GM10248 (cell line): Measurements from ENCODE around the gene GDPD3.

Experiments
- CTCF ChIA-PET: fragments of 300-600 bp; sonication (Branson Sonifier 250); formaldehyde crosslinking; extraction: SDS; loops from one replicate; lab custom pipeline; 2021; ENCODE audit warnings: antibody characterized with exemption; lab: Yijun Ruan, JAX
- POLR2A ChIA-PET: fragments of 350-650 bp; sonication (Branson Sonifier 250); formaldehyde crosslinking; extraction: SDS; loops from one replicate; lab custom pipeline; 2020; ENCODE audit warnings: antibody characterized with exemption; lab: Yijun Ruan, JAX
- DNase-seq: peaks from one replicate; pipeline ENCODE4 v3.0.0; 2012; ENCODE audit errors: extremely low spot score
- CTCF ChIP-seq: IDR thresholded peaks from 2 replicates; pipeline ENCODE4 v1.5.1; 2012; ENCODE audit warnings: mild to moderate bottlenecking, low read depth; ENCODE audit errors: extremely low read depth, missing control alignments, control extremely low read depth

The GDPD3 gene

GRCh38 chr16:30147843-30148510 is 34.6 kb upstream of the GDPD3 start:
- DNase-seq, result no peak
- POLR2A ChIA-PET, result interaction anchor here (0.6 kb wide), 1 partner anchor 35 kb away, joined by 3 read pairs; the partner anchor contains the start of gene CORO1A
- CTCF ChIA-PET, result no interaction called here
- TF ChIP-seq CTCF, result no peak

DNA sequence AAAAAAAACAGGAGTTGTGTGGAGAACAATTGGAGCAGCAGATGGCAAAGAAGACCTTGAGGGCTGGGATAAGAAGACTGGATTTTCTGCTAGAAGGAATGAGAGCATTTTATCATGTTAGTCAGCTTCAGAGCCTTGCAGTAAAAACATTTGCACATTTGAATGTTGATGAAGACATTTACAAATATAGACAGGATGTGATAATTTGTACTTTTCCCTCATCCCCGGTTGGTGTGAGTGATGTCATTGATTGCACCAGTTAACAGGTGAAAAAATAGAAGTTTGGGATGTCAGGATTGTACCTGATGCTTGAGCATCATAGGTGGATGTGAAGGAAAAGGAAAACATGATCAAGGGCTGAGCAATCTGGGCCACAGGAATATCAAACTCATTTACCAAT is 32.3 kb upstream of the GDPD3 start:
- ChIA-PET POLR2A (no interaction called here), CTCF (interaction anchor here (1.0 kb wide), 1 partner anchor 8 kb away, joined by 4 read pairs; no protein-coding TSS in a partner anchor)
- no peak for DNase-seq
- no peak for TF ChIP-seq CTCF

DNA sequence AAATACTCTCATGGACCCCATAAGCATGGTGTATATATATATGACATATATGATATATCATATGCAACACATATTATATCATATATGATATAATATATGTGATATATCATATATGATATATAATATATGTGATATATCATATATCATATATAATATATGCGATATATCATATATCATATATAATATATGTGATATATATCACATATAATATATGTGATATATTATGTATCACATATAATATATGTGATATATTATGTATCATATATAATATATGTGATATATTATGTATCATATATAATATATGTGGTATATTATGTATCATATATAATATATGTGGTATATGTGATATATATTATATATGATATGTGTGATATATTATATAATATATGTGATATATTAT is 31.6 kb upstream of the GDPD3 start:
- no peak for DNase-seq
- TF ChIP-seq CTCF, result no peak
- ChIA-PET POLR2A (no interaction called here), CTCF (no interaction called here)

- DNase-seq, result no peak
- TF ChIP-seq CTCF, result no peak
- ChIA-PET CTCF (no interaction called here), POLR2A (no interaction called here)
Observed at GRCh38 chr16:30144017-30144416, 30.7 kb upstream of the GDPD3 start.

- TF ChIP-seq CTCF, result no peak
- CTCF ChIA-PET, result interaction anchor here (0.6 to 1.0 kb wide), 4 partner anchors 9 to 52 kb away, joined by 3 to 5 read pairs (median 4); partner anchors contain the start of gene TBX6
- POLR2A ChIA-PET, result interaction anchor here (0.5 to 0.6 kb wide), 2 partner anchors 37 to 299 kb away, joined by 4 to 5 read pairs; no protein-coding TSS in a partner anchor
- no peak for DNase-seq
Observed at GRCh38 chr16:30143347-30143702, 30.0 kb upstream of the GDPD3 start.

DNA sequence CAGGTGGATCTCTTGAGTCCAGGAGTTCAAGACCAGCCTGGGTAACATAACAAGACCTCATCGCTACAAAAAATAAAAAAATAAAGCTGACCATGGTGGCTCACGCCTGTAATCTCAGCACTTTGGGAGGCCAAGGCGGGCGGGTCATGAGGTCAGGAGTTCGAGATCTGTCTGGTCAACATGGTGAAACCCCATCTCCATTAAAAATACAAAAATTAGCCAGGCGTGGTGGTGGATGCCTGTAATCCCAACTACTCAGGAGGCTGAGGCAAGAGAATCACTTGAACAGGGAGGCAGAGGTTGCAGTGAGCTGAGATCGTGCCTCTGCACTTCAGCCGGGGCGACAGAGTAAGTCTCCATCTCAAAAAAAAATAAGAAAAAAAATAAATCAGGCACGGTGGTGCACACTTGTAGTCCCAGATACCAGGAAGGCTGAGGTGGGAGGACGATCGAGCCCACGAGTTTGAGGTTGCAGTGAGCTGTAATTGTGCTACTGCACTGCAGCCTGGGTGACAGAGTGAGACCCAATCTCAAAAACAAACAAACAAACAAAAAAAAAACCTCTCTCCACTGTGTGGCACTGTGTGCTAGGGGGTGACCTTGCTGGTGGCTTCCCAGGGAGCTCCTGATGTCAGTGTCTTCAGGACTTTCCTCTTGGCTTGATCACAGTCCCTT is 29.5 kb upstream of the GDPD3 start:
- ChIA-PET POLR2A (interaction anchor here (0.5 to 0.6 kb wide), 2 partner anchors 38 to 299 kb away, joined by 4 to 5 read pairs; no protein-coding TSS in a partner anchor), CTCF (interaction anchor here (0.6 to 1.0 kb wide), 4 partner anchors 10 to 51 kb away, joined by 3 to 5 read pairs (median 4); partner anchors contain the start of gene TBX6)
- DNase-seq, result peak; percentile 59
- TF ChIP-seq CTCF, result peak; percentile 27
